Suprapubic skin (tissue), 4 donors: ENCODE data around the gene SLC24A4. TPM values are rescaled to one million over a fixed set of nuclear protein-coding genes. Genes with fewer than 3 reads are reported as not detected.

Experiments used
- DNase-seq, 2 donors: peaks; one replicate each; pipeline ENCODE4 v3.0.0-alpha.2; 2019; ENCODE audit warnings: low spot score in 2 of 2
- H3K27ac ChIP-seq: fragments of 200-600 bp; sonication (generic); one replicate; pipeline ENCODE4 v1.5.1; 2019
- H3K27me3 ChIP-seq: fragments of 200-600 bp; sonication (generic); one replicate; pipeline ENCODE4 v1.5.1; 2019
- H3K36me3 ChIP-seq: fragments of 200-600 bp; sonication (generic); one replicate; pipeline ENCODE4 v1.5.1; 2019
- H3K4me1 ChIP-seq: fragments of 200-600 bp; sonication (generic); one replicate; pipeline ENCODE4 v1.5.1; 2019
- H3K4me3 ChIP-seq: fragments of 200-600 bp; sonication (generic); one replicate; pipeline ENCODE4 v1.5.1; 2019; ENCODE audit warnings: mild to moderate bottlenecking
- H3K9me3 ChIP-seq: fragments of 200-600 bp; sonication (generic); one replicate; pipeline ENCODE4 v1.5.1; 2019
- EP300 ChIP-seq: sonication (generic); formaldehyde crosslinking; IDR thresholded peaks from one replicate; pipeline ENCODE4 v1.6.1; 2017; ENCODE audit warnings: antibody characterized with exemption
- POLR2A ChIP-seq, 2 donors: fragments of 450-650 bp; IDR thresholded peaks; one replicate each; pipeline ENCODE4 v1.6.1; 2017; ENCODE audit warnings: antibody characterized with exemption in 2 of 2, mild to moderate bottlenecking in 2 of 2, moderate library complexity in 2 of 2
- POLR2AphosphoS5 ChIP-seq, 3 donors: sonication (generic); formaldehyde crosslinking; IDR thresholded peaks; one replicate each; pipeline ENCODE4 v1.6.1; 2017; ENCODE audit warnings: antibody characterized with exemption in 3 of 3
- WGBS: methylation state at CpG from one replicate; pipeline ENCODE4 v1.1.5; 2018; 5-methylcytosine and 5-hydroxymethylcytosine counted together
- total RNA-seq, 4 donors: library from RNA; depleted of rRNA; stranded (reverse); fragments of >200 nt; gene quantifications; one replicate each; pipeline ENCODE4 v1.1.0, GENCODE V29; 2016
- TF ChIP-seq, protein P1 (sequence below), 2 donors: fragments of 200-600 bp in 1 of 2; fragments of 450-650 bp in 1 of 2; sonication (generic) in 1 of 2; IDR thresholded peaks; one replicate each; pipeline ENCODE4 v1.5.1; 2016 to 2019; ENCODE audit warnings: antibody characterized with exemption in 2 of 2, mild to moderate bottlenecking in 1 of 2, moderate library complexity in 1 of 2

SLC24A4 gene
- total RNA-seq, 4 donors from 2014 or later, result 0.11 to 0.57 (median 0.34) TPM

GRCh38 chr14:92380131-92380530 is 57.2 kb downstream of the SLC24A4 start:
- Histone ChIP-seq H3K27ac (no peak overlapping the region), H3K9me3 (no peaks in the 10 kb centered on the region), H3K4me3 (no peak overlapping the region), H3K27me3 (no peaks in the 10 kb centered on the region), H3K4me1 (no peaks in the 10 kb centered on the region), H3K36me3 (no peaks in the 10 kb centered on the region)
- 84% methylated on average over 8 of the region's 10 CpGs for WGBS
- no peak for DNase-seq
- TF ChIP-seq, protein P1, sequence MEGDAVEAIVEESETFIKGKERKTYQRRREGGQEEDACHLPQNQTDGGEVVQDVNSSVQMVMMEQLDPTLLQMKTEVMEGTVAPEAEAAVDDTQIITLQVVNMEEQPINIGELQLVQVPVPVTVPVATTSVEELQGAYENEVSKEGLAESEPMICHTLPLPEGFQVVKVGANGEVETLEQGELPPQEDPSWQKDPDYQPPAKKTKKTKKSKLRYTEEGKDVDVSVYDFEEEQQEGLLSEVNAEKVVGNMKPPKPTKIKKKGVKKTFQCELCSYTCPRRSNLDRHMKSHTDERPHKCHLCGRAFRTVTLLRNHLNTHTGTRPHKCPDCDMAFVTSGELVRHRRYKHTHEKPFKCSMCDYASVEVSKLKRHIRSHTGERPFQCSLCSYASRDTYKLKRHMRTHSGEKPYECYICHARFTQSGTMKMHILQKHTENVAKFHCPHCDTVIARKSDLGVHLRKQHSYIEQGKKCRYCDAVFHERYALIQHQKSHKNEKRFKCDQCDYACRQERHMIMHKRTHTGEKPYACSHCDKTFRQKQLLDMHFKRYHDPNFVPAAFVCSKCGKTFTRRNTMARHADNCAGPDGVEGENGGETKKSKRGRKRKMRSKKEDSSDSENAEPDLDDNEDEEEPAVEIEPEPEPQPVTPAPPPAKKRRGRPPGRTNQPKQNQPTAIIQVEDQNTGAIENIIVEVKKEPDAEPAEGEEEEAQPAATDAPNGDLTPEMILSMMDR (IDR thresholded peaks at IDR 0.05), result no peak
- no peak for TF ChIP-seq EP300
- no peak for TF ChIP-seq POLR2AphosphoS5 (IDR thresholded peaks at IDR 0.05)
- TF ChIP-seq POLR2A (IDR thresholded peaks at IDR 0.05), result no peak

DNA sequence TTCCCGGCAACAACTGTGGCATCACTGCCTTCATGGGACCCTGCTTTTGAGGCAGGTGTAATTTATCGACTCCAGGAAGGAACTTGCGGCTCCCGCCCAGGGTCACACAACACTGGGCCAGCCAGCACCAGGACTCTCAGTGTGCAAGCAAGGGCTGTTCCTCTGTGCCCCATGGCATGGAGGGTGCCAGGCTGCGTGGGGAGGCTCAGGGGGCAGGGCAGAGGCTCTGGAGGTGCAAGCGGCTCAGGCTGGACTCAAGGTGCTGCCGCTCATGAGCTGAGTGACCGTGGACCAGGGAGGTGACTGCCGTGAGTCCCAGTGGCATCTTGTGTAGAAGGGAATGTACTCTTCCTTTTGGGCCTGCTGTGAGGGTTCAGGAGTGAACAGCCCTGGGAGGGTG is 57.6 kb downstream of the SLC24A4 start:
- Histone ChIP-seq H3K9me3 (no peaks in the 10 kb centered on the region), H3K27me3 (no peaks in the 10 kb centered on the region), H3K4me3 (no peak overlapping the region), H3K4me1 (no peaks in the 10 kb centered on the region), H3K27ac (no peak overlapping the region), H3K36me3 (no peaks in the 10 kb centered on the region)
- no peak for DNase-seq
- 92% methylated on average over 8 of the region's 9 CpGs for WGBS
- TF ChIP-seq POLR2A (IDR thresholded peaks at IDR 0.05), result no peak
- no peak for TF ChIP-seq POLR2AphosphoS5 (IDR thresholded peaks at IDR 0.05)
- TF ChIP-seq, protein P1 (IDR thresholded peaks at IDR 0.05), result no peak
- no peak for TF ChIP-seq EP300

GRCh38 chr14:92382677-92383076 is 59.7 kb downstream of the SLC24A4 start:
- no peak for DNase-seq
- Histone ChIP-seq H3K4me1 (no peaks in the 10 kb centered on the region), H3K27me3 (no peaks in the 10 kb centered on the region), H3K9me3 (no peaks in the 10 kb centered on the region), H3K36me3 (no peaks in the 10 kb centered on the region), H3K4me3 (no peak overlapping the region), H3K27ac (no peak overlapping the region)
- 59% methylated on average over 4 of the region's 4 CpGs for WGBS
- TF ChIP-seq POLR2A (IDR thresholded peaks at IDR 0.05) (no peak), POLR2AphosphoS5 (IDR thresholded peaks at IDR 0.05) (no peak), EP300 (no peak)
- TF ChIP-seq, protein P1 (IDR thresholded peaks at IDR 0.05), result peak in 1 of 2 donors; percentile 12

GRCh38 chr14:92383805-92384204 is 60.8 kb downstream of the SLC24A4 start:
- Histone ChIP-seq H3K4me1 (no peaks in the 10 kb centered on the region), H3K9me3 (no peaks in the 10 kb centered on the region), H3K4me3 (no peak overlapping the region), H3K27me3 (no peaks in the 10 kb centered on the region), H3K27ac (no peak overlapping the region), H3K36me3 (no peaks in the 10 kb centered on the region)
- TF ChIP-seq EP300, result no peak
- TF ChIP-seq, protein P1 (IDR thresholded peaks at IDR 0.05), result no peak
- TF ChIP-seq POLR2AphosphoS5 (IDR thresholded peaks at IDR 0.05), result no peak
- TF ChIP-seq POLR2A (IDR thresholded peaks at IDR 0.05), result no peak
- 84% methylated on average over 10 of the region's 12 CpGs for WGBS
- DNase-seq, result no peak

DNA sequence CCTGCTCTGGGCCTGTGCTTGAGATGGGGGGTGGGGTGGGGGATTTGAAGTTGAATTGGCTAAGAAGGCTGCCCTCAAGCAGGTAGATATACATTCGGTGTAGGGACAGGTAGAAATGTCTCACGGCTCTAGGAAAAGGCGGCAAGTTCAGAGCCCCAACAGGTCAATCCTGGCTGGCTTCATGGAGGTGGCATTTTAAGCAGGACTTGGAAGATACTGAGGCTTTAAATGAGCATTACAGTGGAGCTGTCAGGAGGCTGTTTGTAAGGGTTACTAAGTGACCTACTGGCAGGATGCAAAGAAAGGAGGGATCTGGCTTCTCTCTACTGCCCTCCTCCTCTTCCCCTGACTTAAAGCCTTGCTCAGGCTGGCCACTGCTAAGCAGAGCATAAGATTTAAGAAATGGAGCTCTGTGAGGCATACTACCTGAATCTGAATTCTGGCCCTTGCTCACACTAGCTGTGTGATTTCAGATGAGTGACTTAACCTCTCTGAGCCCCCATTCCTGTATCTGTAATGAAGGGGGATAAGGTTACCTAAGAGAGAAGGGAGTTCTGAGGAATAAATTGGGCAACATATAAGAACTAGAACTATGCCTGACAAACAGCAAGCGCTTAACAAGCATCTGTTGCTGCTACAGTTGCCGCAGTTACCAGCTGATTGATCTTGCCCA is 61.6 kb downstream of the SLC24A4 start:
- 78% methylated on average over 5 of the region's 5 CpGs for WGBS
- H3K4me3 ChIP-seq, result no peak overlapping the region
- no peaks in the 10 kb centered on the region for H3K9me3 ChIP-seq
- TF ChIP-seq POLR2AphosphoS5 (IDR thresholded peaks at IDR 0.05), result no peak
- TF ChIP-seq EP300, result no peak
- TF ChIP-seq POLR2A (IDR thresholded peaks at IDR 0.05), result no peak
- TF ChIP-seq, protein P1 (IDR thresholded peaks at IDR 0.05), result no peak
- H3K27ac ChIP-seq, result no peak overlapping the region
- no peaks in the 10 kb centered on the region for H3K36me3 ChIP-seq
- DNase-seq, result no peak
- H3K4me1 ChIP-seq, result no peaks in the 10 kb centered on the region
- H3K27me3 ChIP-seq, result no peaks in the 10 kb centered on the region
